GM23248 (cell line): ENCODE measurements around the gene PIGA. TPM values are rescaled to one million over a fixed set of nuclear protein-coding genes. Genes with fewer than 3 reads are reported as not detected.

Source experiments
- DNase-seq: peaks from one replicate; pipeline ENCODE4 v3.0.0-alpha.2; 2015
- H2AFZ ChIP-seq: fragments of 200-600 bp; sonication (generic); 2 replicates; pipeline ENCODE4 v1.6.1; 2016; ENCODE audit warnings: antibody characterized with exemption
- H3F3A ChIP-seq: fragments of 200-600 bp; sonication (generic); 2 replicates; pipeline ENCODE4 v1.6.1; 2016; ENCODE audit warnings: mild to moderate bottlenecking, antibody characterized with exemption, mixed run types; ENCODE audit not compliant: insufficient read depth
- H3K27ac ChIP-seq: fragments of 200-600 bp; sonication (generic); 2 replicates; pipeline ENCODE4 v1.5.1; 2016; ENCODE audit warnings: mild to moderate bottlenecking
- H3K27me3 ChIP-seq: fragments of 200-600 bp; sonication (generic); replicated peaks from 2 replicates; pipeline ENCODE4 v1.6.1; 2016; ENCODE audit warnings: mild to moderate bottlenecking; ENCODE audit not compliant: insufficient read depth
- H3K36me3 ChIP-seq: fragments of 200-600 bp; sonication (generic); 2 replicates; pipeline ENCODE4 v1.6.1; 2016; ENCODE audit warnings: low read depth, mild to moderate bottlenecking
- H3K4me1 ChIP-seq: fragments of 200-600 bp; sonication (generic); 2 replicates; pipeline ENCODE4 v1.6.1; 2016; ENCODE audit warnings: mild to moderate bottlenecking; ENCODE audit not compliant: insufficient read depth
- H3K4me2 ChIP-seq: fragments of 200-600 bp; sonication (generic); one replicate; pipeline ENCODE4 v1.6.1; 2016; ENCODE audit warnings: mild to moderate bottlenecking; ENCODE audit not compliant: unreplicated experiment
- H3K4me3 ChIP-seq: fragments of 200-600 bp; sonication (generic); 2 replicates; pipeline ENCODE4 v1.5.1; 2016; ENCODE audit warnings: mild to moderate bottlenecking
- H3K79me2 ChIP-seq: fragments of 200-600 bp; sonication (generic); 2 replicates; pipeline ENCODE4 v1.6.1; 2016; ENCODE audit warnings: mild to moderate bottlenecking; ENCODE audit not compliant: insufficient read depth
- H3K9ac ChIP-seq: fragments of 200-600 bp; sonication (generic); 2 replicates; pipeline ENCODE4 v1.6.1; 2016; ENCODE audit warnings: mild to moderate bottlenecking
- H3K9me2 ChIP-seq: fragments of 200-600 bp; sonication (generic); 2 replicates; pipeline ENCODE4 v1.6.1; 2016; ENCODE audit warnings: mixed run types, mild to moderate bottlenecking, moderate library complexity; ENCODE audit not compliant: insufficient read depth
- H3K9me3 ChIP-seq: fragments of 200-600 bp; sonication (generic); one replicate; pipeline ENCODE4 v1.6.1; 2017; ENCODE audit warnings: low read depth
- H4K20me1 ChIP-seq: fragments of 200-600 bp; sonication (generic); 2 replicates; pipeline ENCODE4 v1.6.0; 2016; ENCODE audit not compliant: insufficient read depth
- EZH2 ChIP-seq: fragments of 200-600 bp; sonication (generic); IDR thresholded peaks from 2 replicates; pipeline ENCODE4 v1.6.1; 2018; ENCODE audit warnings: antibody characterized with exemption, mild to moderate bottlenecking; ENCODE audit not compliant: insufficient read depth, poor library complexity, severe bottlenecking
- EZH2phosphoT487 ChIP-seq: fragments of 200-600 bp; sonication (generic); IDR thresholded peaks from 2 replicates; pipeline ENCODE4 v1.6.1; 2018; ENCODE audit warnings: antibody characterized with exemption, moderate library complexity, mild to moderate bottlenecking, low read depth; ENCODE audit not compliant: insufficient read depth
- WGBS, 2 experiments: methylation state at CpG; one replicate each; pipeline ENCODE4 v1.1.6; 2015 to 2017; ENCODE audit warnings: low lambda C conversion rate in 2 of 2, low coverage in 1 of 2; ENCODE audit errors: missing lambda C conversion rate in 2 of 2; 5-methylcytosine and 5-hydroxymethylcytosine counted together
- in situ Hi-C: fragments of 300-500 bp; cut with MboI; formaldehyde crosslinking; loops from 2 replicates; pipeline ENCODE4 v1.15.0; 2020
- polyA plus RNA-seq: library from polyadenylated mRNA; unstranded; fragments of >200 nt; fragmentation: Nextera tagmentation; extraction: Ambion mirVana; gene quantifications from 2 replicates; pipeline ENCODE4 v1.2.1, GENCODE V29; 2016
- total RNA-seq: library from RNA; depleted of rRNA; stranded (reverse); fragments of >200 nt; shearing (Covaris generic); gene quantifications from 2 replicates; pipeline ENCODE4 v1.2.3, GENCODE V29; 2014

PIGA gene
- total and polyA plus RNA-seq, 2 experiments from 2014 or later: 4.7 to 8.9 TPM

DNA sequence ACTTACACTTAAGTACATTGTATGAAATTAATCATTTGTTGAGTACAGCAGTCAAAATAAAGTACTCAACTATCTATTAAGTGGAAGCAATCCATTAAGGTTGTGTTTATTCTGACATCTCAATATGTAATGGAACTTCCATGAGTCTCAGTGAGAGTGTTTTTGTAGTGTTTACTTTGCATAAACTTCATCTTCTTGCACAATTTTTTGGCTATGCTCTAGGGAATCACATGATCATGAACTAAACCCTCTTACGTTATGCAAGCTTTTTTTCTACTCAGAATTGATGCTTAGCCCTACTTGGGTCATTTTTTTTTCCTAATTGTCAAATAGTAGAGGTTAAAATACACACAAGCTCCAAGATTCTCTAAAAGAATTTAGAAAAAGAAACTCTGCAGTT, 21.1 kb upstream of the PIGA start:
- H4K20me1 ChIP-seq: no peaks in the 10 kb centered on the region
- DNase-seq: peak; percentile 49
- H3K9ac ChIP-seq: no peak overlapping the region
- in situ Hi-C loops: no loop called here
- no peak overlapping the region for H2AFZ ChIP-seq
- H3K4me1 ChIP-seq: no peaks in the 10 kb centered on the region
- H3K9me2 ChIP-seq: no peaks in the 10 kb centered on the region
- no peak overlapping the region for H3K4me2 ChIP-seq
- H3K27me3 ChIP-seq: no peaks in the 10 kb centered on the region
- no peak overlapping the region for H3K27ac ChIP-seq
- no peak for TF ChIP-seq EZH2phosphoT487
- TF ChIP-seq EZH2: no peak
- H3K36me3 ChIP-seq: no peaks in the 10 kb centered on the region
- H3K4me3 ChIP-seq: no peak overlapping the region
- no peaks in the 10 kb centered on the region for H3F3A ChIP-seq
- 11 to 56% methylated on average over 1 of the region's 1 CpG for WGBS, 2 experiments
- H3K9me3 ChIP-seq: no peaks in the 10 kb centered on the region
- no peaks in the 10 kb centered on the region for H3K79me2 ChIP-seq

- no peaks in the 10 kb centered on the region for H3K79me2 ChIP-seq
- WGBS, 2 experiments: 79 to 86% methylated on average over 7 to 8 of the region's 8 CpGs
Measured at GRCh38 chrX:15350329-15350996, 15.1 kb upstream of the PIGA start.

GRCh38 chrX:15349046-15349445, 13.7 kb upstream of the PIGA start:
- no peak for TF ChIP-seq EZH2
- no peak for TF ChIP-seq EZH2phosphoT487
- Histone ChIP-seq H3K9me3 (no peaks in the 10 kb centered on the region), H3K4me1 (no peaks in the 10 kb centered on the region), H3K9me2 (no peaks in the 10 kb centered on the region), H3F3A (no peaks in the 10 kb centered on the region), H2AFZ (no peak overlapping the region), H3K4me3 (no peak overlapping the region), H4K20me1 (no peaks in the 10 kb centered on the region), H3K27ac (no peak overlapping the region), H3K4me2 (no peak overlapping the region), H3K9ac (no peak overlapping the region), H3K36me3 (no peaks in the 10 kb centered on the region), H3K79me2 (no peaks in the 10 kb centered on the region), H3K27me3 (no peaks in the 10 kb centered on the region)
- 8 to 20% methylated on average over 1 to 2 of the region's 2 CpGs for WGBS, 2 experiments
- in situ Hi-C loops: loop anchor here (10.0 kb wide), 2 partner anchors 116 to 326 kb away; no protein-coding TSS in a partner anchor
- peak; percentile 70 for DNase-seq

More at GRCh38 chrX:15350329-15350996, 15.1 kb upstream of the PIGA start:
- no peak for DNase-seq
- no peak overlapping the region for H3K4me2 ChIP-seq
- H3K27me3 ChIP-seq: no peaks in the 10 kb centered on the region
- no peaks in the 10 kb centered on the region for H3K9me2 ChIP-seq
- H3K36me3 ChIP-seq: no peaks in the 10 kb centered on the region
- in situ Hi-C loops: no loop called here
- H3K9ac ChIP-seq: no peak overlapping the region
- H3K27ac ChIP-seq: no peak overlapping the region
- H3K9me3 ChIP-seq: no peaks in the 10 kb centered on the region
- H4K20me1 ChIP-seq: no peaks in the 10 kb centered on the region
- no peak overlapping the region for H3K4me3 ChIP-seq
- H2AFZ ChIP-seq: no peak overlapping the region
- TF ChIP-seq EZH2 (no peak), EZH2phosphoT487 (no peak)
- no peaks in the 10 kb centered on the region for H3K4me1 ChIP-seq
- H3F3A ChIP-seq: no peaks in the 10 kb centered on the region

DNA sequence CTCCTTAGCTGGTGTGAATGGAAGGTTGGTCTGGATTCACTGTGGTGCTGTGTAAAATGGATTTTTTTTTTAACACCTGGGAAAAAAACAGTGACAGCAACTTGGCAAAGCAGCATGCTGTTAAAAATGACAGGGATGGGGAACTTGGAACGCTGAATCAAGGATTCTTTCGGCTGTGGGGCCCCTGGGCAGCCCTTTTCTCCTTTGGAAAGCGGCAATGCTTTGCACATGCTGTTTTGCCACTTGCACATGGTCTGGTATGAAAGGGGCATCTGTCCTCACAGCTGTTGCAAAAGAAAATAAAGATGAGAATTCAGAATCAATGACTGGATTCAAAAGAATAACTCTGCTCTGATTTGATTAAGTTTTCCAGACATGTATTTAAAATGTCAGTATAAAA, 10.7 kb upstream of the PIGA start:
- Histone ChIP-seq H4K20me1 (no peaks in the 10 kb centered on the region), H3K36me3 (no peaks in the 10 kb centered on the region), H2AFZ (no peak overlapping the region), H3F3A (no peaks in the 10 kb centered on the region), H3K9me2 (no peaks in the 10 kb centered on the region), H3K27me3 (no peaks in the 10 kb centered on the region), H3K9ac (no peak overlapping the region), H3K79me2 (no peaks in the 10 kb centered on the region), H3K27ac (no peak overlapping the region), H3K4me1 (peaks cover 12% of the 10 kb centered on the region; the same call in 1 of the 2 replicates), H3K9me3 (no peaks in the 10 kb centered on the region), H3K4me3 (no peak overlapping the region), H3K4me2 (no peak overlapping the region)
- in situ Hi-C loops: loop anchor here (10.0 kb wide), 2 partner anchors 119 to 329 kb away; no protein-coding TSS in a partner anchor
- no peak for DNase-seq
- TF ChIP-seq EZH2phosphoT487: no peak
- TF ChIP-seq EZH2: no peak
- WGBS, 2 experiments: 65 to 75% methylated on average over 3 of the region's 3 CpGs

GRCh38 chrX:15344106-15344505, 8.8 kb upstream of the PIGA start:
- Histone ChIP-seq H3K4me1 (peaks cover 12% of the 10 kb centered on the region; the same call in 1 of the 2 replicates), H3K9me2 (no peaks in the 10 kb centered on the region), H2AFZ (no peak overlapping the region), H3K4me2 (no peak overlapping the region), H3K79me2 (no peaks in the 10 kb centered on the region), H3F3A (no peaks in the 10 kb centered on the region), H4K20me1 (no peaks in the 10 kb centered on the region), H3K4me3 (no peak overlapping the region), H3K9ac (no peak overlapping the region), H3K27me3 (no peaks in the 10 kb centered on the region), H3K9me3 (no peaks in the 10 kb centered on the region), H3K36me3 (no peaks in the 10 kb centered on the region), H3K27ac (no peak overlapping the region)
- TF ChIP-seq EZH2phosphoT487 (no peak), EZH2 (no peak)
- in situ Hi-C loops: loop anchor here (10.0 kb wide), 2 partner anchors 121 to 331 kb away; no protein-coding TSS in a partner anchor
- no peak for DNase-seq
